Ovary (tissue), 9 donors: ENCODE data around the gene CMTM5. TPM values are rescaled to one million over a fixed set of nuclear protein-coding genes. Genes with fewer than 3 reads are reported as not detected.

Source experiments
- microRNA counts: library from miRNA; unstranded; fragments of <30 nt; microRNA quantifications from one replicate; lab custom pipeline; 2016
- microRNA-seq, 3 donors: library from miRNA; unstranded; fragments of <30 nt; microRNA quantifications; one replicate each; pipeline versions ENCODE4 to v1.2.0, GENCODE V29; 2019 to 2020
- polyA plus RNA-seq, 2 donors: library from polyadenylated mRNA; stranded (reverse); fragments of 200-250 nt in 1 of 2; fragments of 350-450 nt in 1 of 2; fragmentation: Illumina TruSeq in 1 of 2; extraction: RNeasy Lipid Tissue Mini Kit (QIAGEN cat#74804) in 1 of 2; gene quantifications; one replicate each; pipeline ENCODE4 v1.2.3, GENCODE V29; 2013 to 2014
- small RNA-seq: library from RNA; depleted of rRNA; stranded (forward); fragments of <200 nt; gene quantifications from one replicate; pipeline ENCODE3, GENCODE V24; 2016
- total RNA-seq, 7 donors: library from RNA; depleted of rRNA in 2 of 7; stranded (reverse); fragments of >200 nt in 2 of 7; fragmentation: NEBNext Ultra II Directional in 3 of 7; extraction: Animal tissue kit (Norgen Biotek cat#: 25700) in 3 of 7; gene quantifications; one replicate each; pipeline versions ENCODE4 v1.1.0 to v1.2.4, GENCODE V29; 2016 to 2023
- donor health status: DM: no; HTN: no; CAD: no; lungs with moderate emphysema.
- donor health status: DM: no; HTN: no; CAD: no.
- donor health status: Bipolar disorder and iron deficiency.
- donor health status: DM: yes; HTN: yes; CAD: no.
- donor health status: DM: no; HTN: no; CAD: no.
- donor health status: DM: yes; HTN: yes; CAD: no.

CMTM5 gene
- total and polyA plus RNA-seq, 9 donors: 0.16 to 1.1 (median 0.48) TPM; not detected in 6

MicroRNAs encoded within 50 kb of the gene (microRNA counts, 767-probe panel; counts per million panel counts)
- microRNA hsa-miR-208a (lab: Ali Mortazavi, UCI) (530 counts per million, percentile 78 among the panel's probes with 10 or more counts), microRNA hsa-miR-208b (lab: Ali Mortazavi, UCI) (530 counts per million, percentile 78 among the panel's probes with 10 or more counts)

Small RNAs within 50 kb of the gene (microRNA-seq; reads per million reads assigned to microRNA genes)
- 0.63 to 11.7 (median 2.7) reads per million in 3 donors for gene MIR208A
- gene MIR208B: 1.9 to 84.1 (median 1.9) reads per million in 3 donors

Small RNAs within 50 kb of the gene (small RNA-seq; reads per million reads assigned to genes)
- gene MIR208A (not detected), gene MIR208B (not detected)

Other genes starting within 250 kb of the CMTM5 start
- 100 to 1,000 TPM in 3 of 7 donors, 10 to 100 TPM in 4; 51.1 to 161 (median 95.4) TPM for gene SLC7A8, start 193.4 kb upstream of the CMTM5 start, total RNA-seq
- 100 to 1,000 TPM in 1 of 2 donors, 10 to 100 TPM in 1; 45.9 to 104 TPM for gene SLC7A8, start 193.4 kb upstream of the CMTM5 start, polyA plus RNA-seq
- gene RNF212B, start 139.1 kb upstream of the CMTM5 start, total RNA-seq: not detected
- not detected for gene RNF212B, start 139.1 kb upstream of the CMTM5 start, polyA plus RNA-seq
- gene HOMEZ, start 90.9 kb upstream of the CMTM5 start, total RNA-seq: 10 to 100 TPM in 5 of 7 donors, 1 to 10 TPM in 2; 5.9 to 22.8 (median 13.4) TPM
- 10 to 100 TPM in 1 of 2 donors, 1 to 10 TPM in 1; 7.6 to 23.7 TPM for gene HOMEZ, start 90.9 kb upstream of the CMTM5 start, polyA plus RNA-seq
- 10 to 100 TPM in 5 of 7 donors, 1 to 10 TPM in 2; 6.8 to 26.4 (median 21.2) TPM for gene PPP1R3E, start 74.2 kb upstream of the CMTM5 start, total RNA-seq
- 10 to 100 TPM; 10.7 to 17.3 TPM for gene PPP1R3E, start 74.2 kb upstream of the CMTM5 start, polyA plus RNA-seq
- gene BCL2L2, start 70.2 kb upstream of the CMTM5 start, total RNA-seq: 10 to 100 TPM; 17.0 to 38.7 (median 29.1) TPM
- gene BCL2L2, start 70.2 kb upstream of the CMTM5 start, polyA plus RNA-seq: 10 to 100 TPM; 31.7 to 36.0 TPM
- gene PABPN1, start 55.6 kb upstream of the CMTM5 start, total RNA-seq: 100 to 1,000 TPM in 5 of 7 donors, 10 to 100 TPM in 2; 37.2 to 164 (median 136) TPM
- 100 to 1,000 TPM in 1 of 2 donors, 10 to 100 TPM in 1; 93.4 to 117 TPM for gene PABPN1, start 55.6 kb upstream of the CMTM5 start, polyA plus RNA-seq
- gene SLC22A17, start 24.2 kb upstream of the CMTM5 start, total RNA-seq: 10 to 100 TPM; 25.0 to 48.0 (median 38.5) TPM
- gene SLC22A17, start 24.2 kb upstream of the CMTM5 start, polyA plus RNA-seq: 10 to 100 TPM in 1 of 2 donors, 1 to 10 TPM in 1; 8.9 to 32.7 TPM
- gene EFS, start 11.9 kb upstream of the CMTM5 start, total RNA-seq: 10 to 100 TPM; 13.8 to 44.2 (median 34.6) TPM
- gene EFS, start 11.9 kb upstream of the CMTM5 start, polyA plus RNA-seq: 10 to 100 TPM; 10.8 to 22.2 TPM
- gene IL25, start 4.2 kb upstream of the CMTM5 start, total RNA-seq: not detected
- not detected for gene IL25, start 4.2 kb upstream of the CMTM5 start, polyA plus RNA-seq
- gene MYH6, start 31.2 kb downstream of the CMTM5 start, total RNA-seq: 1 to 10 TPM in 1 of 7 donors, under 1 TPM in 3, not detected in 3; 0.07 to 1.1 (median 0.74) TPM
- gene MYH6, start 31.2 kb downstream of the CMTM5 start, polyA plus RNA-seq: under 1 TPM in 1 of 2 donors, not detected in 1; 0.31 TPM
- 1 to 10 TPM in 1 of 7 donors, under 1 TPM in 2, not detected in 4; 0.92 to 1.1 (median 0.96) TPM for gene MYH7, start 58.6 kb downstream of the CMTM5 start, total RNA-seq
- gene MYH7, start 58.6 kb downstream of the CMTM5 start, polyA plus RNA-seq: under 1 TPM in 1 of 2 donors, not detected in 1; 0.93 TPM
- gene NGDN, start 92.7 kb downstream of the CMTM5 start, total RNA-seq: 10 to 100 TPM; 32.9 to 51.6 (median 38.4) TPM
- 10 to 100 TPM; 48.5 to 57.5 TPM for gene NGDN, start 92.7 kb downstream of the CMTM5 start, polyA plus RNA-seq
- 1 to 10 TPM in 5 of 7 donors, under 1 TPM in 2; 0.48 to 2.3 (median 2.0) TPM for gene ZFHX2, start 174.7 kb downstream of the CMTM5 start, total RNA-seq
- gene ZFHX2, start 174.7 kb downstream of the CMTM5 start, polyA plus RNA-seq: under 1 TPM; 0.34 to 0.63 TPM
- 10 to 100 TPM; 14.6 to 22.3 (median 19.6) TPM for gene THTPA, start 179.2 kb downstream of the CMTM5 start, total RNA-seq
- 10 to 100 TPM; 11.5 to 11.9 TPM for gene THTPA, start 179.2 kb downstream of the CMTM5 start, polyA plus RNA-seq
- gene AP1G2, start 190.7 kb downstream of the CMTM5 start, total RNA-seq: 100 to 1,000 TPM in 3 of 7 donors, 10 to 100 TPM in 4; 76.3 to 129 (median 92.8) TPM
- gene AP1G2, start 190.7 kb downstream of the CMTM5 start, polyA plus RNA-seq: 10 to 100 TPM; 32.0 to 80.4 TPM
- 10 to 100 TPM in 4 of 7 donors, 1 to 10 TPM in 3; 7.4 to 43.5 (median 10.1) TPM for gene JPH4, start 201.7 kb downstream of the CMTM5 start, total RNA-seq
- gene JPH4, start 201.7 kb downstream of the CMTM5 start, polyA plus RNA-seq: 10 to 100 TPM; 19.9 to 22.1 TPM